CD4-positive, CD25-positive, alpha-beta regulatory T cell (primary cell): Measurements from ENCODE around the gene E2F1. TPM values are rescaled to one million over a fixed set of nuclear protein-coding genes. Genes with fewer than 3 reads are reported as not detected.

Experiments
- ATAC-seq, 2 donors: fragments of 150-1000 bp; cut with Tn5 transposase; one replicate each; pipeline ENCODE4 v1.10.0; 2021; ENCODE audit warnings: low read depth in 2 of 2, moderate number of reproducible peaks in 2 of 2, moderate library complexity in 1 of 2
- DNase-seq, 3 donors: peaks; one replicate each; pipeline versions ENCODE4 v3.0.0 to v3.0.0-alpha.2; 2012 to 2022; ENCODE audit warnings: mixed read lengths in 1 of 3
- H3K27ac ChIP-seq: one replicate; pipeline ENCODE4 v1.7.0; 2013; ENCODE audit warnings: mild to moderate bottlenecking, low read length; ENCODE audit not compliant: insufficient read depth, poor library complexity, severe bottlenecking
- H3K27me3 ChIP-seq: one replicate; pipeline ENCODE4 v1.7.0; 2013; ENCODE audit warnings: low read length; ENCODE audit not compliant: control insufficient read depth, insufficient read depth
- H3K36me3 ChIP-seq: one replicate; pipeline ENCODE4 v1.7.0; 2013; ENCODE audit warnings: mild to moderate bottlenecking, low read length, moderate library complexity; ENCODE audit not compliant: control insufficient read depth, insufficient read depth
- H3K4me1 ChIP-seq: 2 replicates; pipeline ENCODE4 v1.7.0; 2013; ENCODE audit warnings: mild to moderate bottlenecking, low read length; ENCODE audit not compliant: insufficient read depth, control insufficient read depth, poor library complexity, severe bottlenecking
- H3K4me3 ChIP-seq: one replicate; pipeline ENCODE4 v1.7.0; 2013; ENCODE audit warnings: low read depth, mild to moderate bottlenecking, low read length, moderate library complexity
- H3K9me3 ChIP-seq, 2 experiments: 1 replicate in 1 of 2; 2 replicates in 1 of 2; pipeline ENCODE4 v1.7.0; 2013; ENCODE audit warnings: low read length in 2 of 2, mild to moderate bottlenecking in 1 of 2, moderate library complexity in 1 of 2; ENCODE audit not compliant: control insufficient read depth in 2 of 2
- H3K27ac Mint-ChIP-seq, 3 donors: one replicate each; pipeline ENCODE4 v1.8.0; 2020 to 2022; ENCODE audit warnings: mild to moderate bottlenecking in 3 of 3, mixed read lengths in 3 of 3, moderate library complexity in 2 of 3
- H3K27me3 Mint-ChIP-seq: one replicate; pipeline ENCODE4 v1.8.0; 2022; ENCODE audit warnings: mild to moderate bottlenecking, mixed read lengths
- H3K36me3 Mint-ChIP-seq: one replicate; pipeline ENCODE4 v1.8.0; 2020; ENCODE audit warnings: mixed read lengths
- H3K4me1 Mint-ChIP-seq, 4 donors: one replicate each; pipeline ENCODE4 v1.8.0; 2020 to 2022; ENCODE audit warnings: mixed read lengths in 4 of 4, mild to moderate bottlenecking in 1 of 4
- H3K4me3 Mint-ChIP-seq, 4 donors: one replicate each; pipeline ENCODE4 v1.8.0; 2020 to 2022; ENCODE audit warnings: mild to moderate bottlenecking in 4 of 4, mixed read lengths in 4 of 4, moderate library complexity in 3 of 4
- H3K9me3 Mint-ChIP-seq, 7 donors: one replicate each; pipeline ENCODE4 v1.8.0; 2020 to 2022; ENCODE audit warnings: mixed read lengths in 7 of 7, mild to moderate bottlenecking in 3 of 7, moderate library complexity in 2 of 7
- polyA plus RNA-seq, 4 donors: library from polyadenylated mRNA; unstranded; fragments of 300-500 nt; fragmentation: Illumina TruSeq; gene quantifications; one replicate each; pipeline ENCODE4 v1.2.3, GENCODE V29; 2021
- total RNA-seq: library from RNA; stranded (reverse); gene quantifications from one replicate; pipeline ENCODE4 v1.2.3, GENCODE V29; 2022

Gene E2F1
- total and polyA plus RNA-seq, 5 donors from 2014 or later, result 0.48 to 3.1 (median 0.94) TPM

DNA sequence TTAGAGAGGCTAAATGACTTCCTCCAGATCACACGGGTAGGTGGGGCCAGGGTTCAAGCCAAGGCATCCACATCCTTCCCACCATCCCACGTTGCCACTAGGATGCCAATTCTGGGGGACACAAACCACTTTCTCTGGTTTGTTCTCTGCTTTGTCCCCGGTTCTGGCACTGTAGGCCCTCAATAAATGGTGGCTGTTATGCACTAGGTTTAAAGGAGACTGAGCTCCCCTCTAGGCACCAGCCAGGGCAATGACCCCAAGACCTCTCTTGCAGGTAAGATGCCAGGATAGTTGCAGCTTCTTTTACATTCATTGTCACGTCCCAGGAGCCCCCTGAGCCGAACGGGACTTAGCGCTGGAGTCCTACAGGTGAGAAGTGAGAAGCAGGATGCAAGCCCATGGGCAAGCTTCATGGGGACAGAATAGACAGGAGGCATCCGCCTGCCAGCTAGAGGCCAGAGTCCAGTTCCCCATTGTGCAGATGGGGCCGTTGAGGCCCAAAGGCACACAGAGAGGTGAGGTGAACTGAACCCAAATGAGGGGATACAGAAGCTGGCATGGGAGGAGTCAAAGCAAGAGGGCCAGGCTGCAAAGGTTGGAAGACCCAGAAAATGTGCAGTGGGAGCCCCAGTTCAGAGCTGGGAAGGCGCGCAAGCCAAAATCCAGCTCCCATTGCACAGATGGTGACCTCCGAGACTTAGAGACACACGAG lies 33.2 kb upstream of the E2F1 start:
- Histone ChIP-seq H3K9me3 (no peaks in the 10 kb centered on the region), H3K27me3 (no peaks in the 10 kb centered on the region), H3K4me1 (peaks cover 12% of the 10 kb centered on the region), H3K4me3 (peak overlapping the region; percentile 86), H3K27ac (peak overlapping the region; percentile 71), H3K36me3 (no peaks in the 10 kb centered on the region)
- Mint-ChIP-seq H3K4me1 (peaks cover 4 to 30% (median 19%) of the 10 kb centered on the region in 4 donors), H3K4me3 (peak overlapping the region; percentile 76 to 91 (median 86)), H3K27ac (peak overlapping the region; percentile 84 to 95 (median 87)), H3K36me3 (peaks cover 8% of the 10 kb centered on the region), H3K27me3 (no peaks in the 10 kb centered on the region), H3K9me3 (peaks cover 0 to 3% (median 0%) of the 10 kb centered on the region in 7 donors)
- DNase-seq, result no peak
- ATAC-seq, result no peak

DNA sequence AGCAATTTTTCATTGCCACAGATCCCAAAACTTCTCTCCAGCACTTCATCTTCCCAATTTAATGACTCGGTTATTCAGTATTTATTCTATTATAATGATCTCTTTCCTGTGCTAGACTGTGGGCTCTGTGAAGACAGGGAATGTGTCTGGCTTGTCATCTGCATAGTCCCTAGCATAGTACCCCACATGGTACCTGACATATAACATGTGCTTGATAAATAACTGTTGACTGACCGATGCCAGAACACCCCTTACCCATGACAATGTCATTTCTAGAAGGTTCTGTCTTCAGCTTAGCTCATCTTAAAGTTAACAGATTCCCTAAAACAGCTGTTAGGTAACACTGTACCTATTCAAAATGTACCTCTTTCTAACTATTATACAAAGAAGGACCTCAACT lies 30.3 kb upstream of the E2F1 start:
- H3K4me1 Mint-ChIP-seq, result peaks cover 4 to 37% (median 21%) of the 10 kb centered on the region in 4 donors
- peaks cover 0 to 3% (median 0%) of the 10 kb centered on the region in 7 donors for H3K9me3 Mint-ChIP-seq
- H3K4me3 Mint-ChIP-seq, result no peak overlapping the region
- Histone ChIP-seq H3K27ac (no peak overlapping the region), H3K4me3 (no peak overlapping the region), H3K36me3 (peaks cover 19% of the 10 kb centered on the region), H3K9me3 (no peaks in the 10 kb centered on the region), H3K4me1 (peaks cover 12% of the 10 kb centered on the region), H3K27me3 (no peaks in the 10 kb centered on the region)
- no peak overlapping the region for H3K27ac Mint-ChIP-seq
- DNase-seq, result no peak
- peaks cover 26% of the 10 kb centered on the region for H3K36me3 Mint-ChIP-seq
- no peaks in the 10 kb centered on the region for H3K27me3 Mint-ChIP-seq
- no peak for ATAC-seq

DNA sequence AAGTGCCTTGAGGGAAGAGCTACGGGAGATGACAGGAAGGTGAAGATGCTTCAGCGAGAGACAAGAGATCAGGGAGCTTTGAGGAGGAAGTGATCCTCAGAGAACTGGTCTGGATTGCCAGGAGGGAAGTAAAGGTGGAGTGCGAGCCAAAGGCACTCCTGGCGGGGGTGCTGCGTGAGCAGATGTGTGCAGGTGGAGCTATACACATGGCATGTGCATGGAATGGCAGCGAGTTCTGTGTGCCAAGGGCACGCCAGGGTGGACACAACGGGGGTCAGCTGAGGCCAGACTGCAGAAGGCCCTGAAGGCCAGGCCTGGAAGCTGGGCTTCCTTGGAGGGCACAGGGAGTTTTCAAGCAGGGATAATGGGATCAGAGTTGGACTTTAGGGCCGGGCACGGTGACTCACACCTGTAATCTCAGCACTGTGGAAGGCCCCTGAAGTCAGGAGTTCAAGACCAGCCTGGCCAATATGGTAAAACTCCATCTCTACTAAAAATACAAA lies 27.7 kb upstream of the E2F1 start:
- H3K4me3 Mint-ChIP-seq, result no peak overlapping the region
- no peaks in the 10 kb centered on the region for H3K27me3 Mint-ChIP-seq
- DNase-seq (no peak), ATAC-seq (no peak)
- peaks cover 0 to 1% (median 0%) of the 10 kb centered on the region in 7 donors for H3K9me3 Mint-ChIP-seq
- H3K27ac Mint-ChIP-seq, result peak overlapping the region in 1 of 3 donors; percentile 2
- no peaks in the 10 kb centered on the region for H3K27me3 ChIP-seq
- H3K27ac ChIP-seq, result no peak overlapping the region
- peaks cover 1% of the 10 kb centered on the region for H3K4me1 ChIP-seq
- H3K4me1 Mint-ChIP-seq, result peaks cover 5 to 26% (median 17%) of the 10 kb centered on the region in 4 donors
- H3K4me3 ChIP-seq, result no peak overlapping the region
- H3K36me3 Mint-ChIP-seq, result peaks cover 33% of the 10 kb centered on the region
- no peaks in the 10 kb centered on the region for H3K9me3 ChIP-seq
- H3K36me3 ChIP-seq, result peaks cover 30% of the 10 kb centered on the region

DNA sequence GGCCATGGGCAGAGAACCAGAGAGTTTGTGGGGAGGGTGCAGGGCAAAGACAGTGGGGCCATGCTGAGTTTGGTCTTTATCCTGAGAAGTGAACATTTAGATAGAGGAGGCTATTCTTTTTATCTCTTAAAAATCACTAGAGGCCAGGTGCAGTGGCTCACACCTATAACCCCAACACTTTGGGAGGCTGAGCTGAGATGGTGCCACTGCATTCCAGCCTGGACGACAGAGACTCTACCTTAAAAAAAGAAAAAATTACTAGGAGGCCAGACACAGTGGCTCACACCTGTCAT lies 25.2 kb upstream of the E2F1 start:
- peaks cover 4 to 17% (median 10%) of the 10 kb centered on the region in 4 donors for H3K4me1 Mint-ChIP-seq
- Histone ChIP-seq H3K36me3 (peaks cover 41% of the 10 kb centered on the region), H3K4me3 (no peak overlapping the region), H3K9me3 (no peaks in the 10 kb centered on the region), H3K4me1 (no peaks in the 10 kb centered on the region), H3K27ac (no peak overlapping the region), H3K27me3 (no peaks in the 10 kb centered on the region)
- H3K27ac Mint-ChIP-seq, result peak overlapping the region in 1 of 3 donors; percentile 59
- ATAC-seq (no peak), DNase-seq (no peak)
- peaks cover 0 to 1% (median 0%) of the 10 kb centered on the region in 7 donors for H3K9me3 Mint-ChIP-seq
- no peak overlapping the region for H3K4me3 Mint-ChIP-seq
- peaks cover 34% of the 10 kb centered on the region for H3K36me3 Mint-ChIP-seq
- H3K27me3 Mint-ChIP-seq, result no peaks in the 10 kb centered on the region

DNA sequence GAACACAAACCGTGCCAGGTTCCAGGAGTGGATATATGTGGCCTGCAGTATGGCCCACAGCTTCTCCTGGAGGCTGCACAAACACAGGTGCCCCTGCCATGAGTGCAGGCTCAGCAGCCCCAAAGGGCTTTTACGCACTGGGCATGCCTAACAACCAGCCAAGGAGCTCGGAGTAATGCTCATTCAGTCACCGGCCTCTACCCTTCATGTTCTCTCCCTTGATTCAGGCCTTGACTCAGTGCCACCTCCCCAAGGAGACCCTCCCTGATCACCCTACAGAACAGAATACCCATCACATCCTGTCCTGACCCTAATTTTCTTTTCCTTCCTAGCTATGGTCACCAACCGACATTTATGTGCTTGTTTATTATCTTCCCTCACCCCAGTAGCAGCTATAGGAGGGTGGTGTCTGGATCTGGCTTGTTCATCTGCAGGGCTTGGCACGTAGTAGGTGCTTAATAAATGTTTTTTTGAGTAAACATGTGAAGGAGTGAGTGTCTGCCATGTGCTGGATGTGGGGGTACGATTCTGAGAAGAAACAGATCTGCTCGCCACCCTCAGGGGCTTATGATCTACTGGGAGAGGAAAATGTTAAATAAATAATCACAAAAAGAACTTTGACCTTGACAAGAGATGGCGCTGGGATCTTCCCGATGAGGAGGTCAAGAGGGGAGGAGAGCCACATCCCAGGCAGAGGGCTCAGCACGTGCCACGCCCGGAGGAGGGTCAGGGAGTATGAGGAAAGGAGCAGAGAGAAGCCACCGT lies 24.7 kb upstream of the E2F1 start:
- Histone ChIP-seq H3K9me3 (no peaks in the 10 kb centered on the region), H3K27ac (no peak overlapping the region), H3K36me3 (peaks cover 41% of the 10 kb centered on the region), H3K4me3 (no peak overlapping the region), H3K27me3 (no peaks in the 10 kb centered on the region), H3K4me1 (no peaks in the 10 kb centered on the region)
- Mint-ChIP-seq H3K27me3 (no peaks in the 10 kb centered on the region), H3K4me1 (peaks cover 0 to 15% (median 8%) of the 10 kb centered on the region in 4 donors), H3K9me3 (peaks cover 0 to 1% (median 0%) of the 10 kb centered on the region in 7 donors), H3K4me3 (no peak overlapping the region), H3K36me3 (peaks cover 30% of the 10 kb centered on the region), H3K27ac (peak overlapping the region in 1 of 3 donors; percentile 33)
- ATAC-seq (no peak), DNase-seq (no peak)

DNA sequence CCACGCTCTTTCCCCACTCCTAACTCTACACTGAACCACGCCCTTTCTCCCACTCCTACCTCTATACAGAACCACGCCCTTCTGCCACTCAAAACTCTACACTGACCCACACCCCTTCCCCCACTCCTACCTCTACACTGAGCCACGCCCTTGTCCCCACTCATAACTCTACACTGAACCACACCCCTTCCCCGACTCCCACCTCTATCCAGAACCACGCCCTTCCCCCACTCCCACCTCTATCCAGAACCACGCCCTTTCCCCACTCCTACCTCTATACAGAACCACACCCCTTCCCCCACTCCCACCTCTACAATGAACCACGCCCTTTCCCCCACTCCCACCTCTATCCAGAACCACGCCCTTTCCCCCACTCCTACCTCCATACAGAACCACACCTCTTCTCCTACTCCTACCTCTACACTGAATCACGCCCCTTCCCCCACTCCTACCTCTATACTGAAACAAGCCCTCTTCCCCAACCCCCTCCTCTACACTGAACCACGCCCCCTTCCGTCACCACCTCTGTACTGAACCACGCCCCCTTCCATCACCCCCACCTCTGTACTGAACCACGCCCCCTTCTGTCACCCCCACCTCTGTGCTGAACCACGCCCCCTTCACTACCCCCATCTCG lies 23.8 kb upstream of the E2F1 start:
- Mint-ChIP-seq H3K9me3 (peaks cover 0 to 1% (median 0%) of the 10 kb centered on the region in 7 donors), H3K4me3 (no peak overlapping the region), H3K36me3 (peaks cover 30% of the 10 kb centered on the region), H3K4me1 (peaks cover 0 to 15% (median 8%) of the 10 kb centered on the region in 4 donors), H3K27me3 (no peaks in the 10 kb centered on the region), H3K27ac (no peak overlapping the region)
- ATAC-seq, result no peak
- H3K4me1 ChIP-seq, result no peaks in the 10 kb centered on the region
- H3K27me3 ChIP-seq, result no peaks in the 10 kb centered on the region
- H3K36me3 ChIP-seq, result peaks cover 43% of the 10 kb centered on the region
- no peaks in the 10 kb centered on the region for H3K9me3 ChIP-seq
- no peak overlapping the region for H3K27ac ChIP-seq
- DNase-seq, result peak in 1 of 3 donors; percentile 39
- no peak overlapping the region for H3K4me3 ChIP-seq

DNA sequence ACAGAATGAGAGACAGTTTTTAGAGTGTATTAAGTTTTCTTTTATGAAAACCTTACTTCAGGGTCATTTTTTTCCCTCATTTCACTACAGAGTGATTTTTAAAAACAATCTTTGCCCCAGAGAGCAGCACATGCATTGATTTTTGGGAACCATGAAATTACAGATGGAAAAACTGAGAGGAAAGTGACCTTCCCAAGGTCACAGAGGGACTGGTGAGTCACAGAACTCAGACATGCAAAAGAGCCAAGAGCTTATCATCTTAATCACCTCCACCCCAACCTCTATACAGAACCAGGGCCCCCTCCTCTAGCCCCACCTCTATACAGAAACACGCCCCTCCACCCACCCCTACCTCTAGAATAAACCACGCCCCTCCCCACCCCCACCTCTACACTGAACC lies 23.2 kb upstream of the E2F1 start:
- Histone ChIP-seq H3K9me3 (no peaks in the 10 kb centered on the region), H3K27me3 (no peaks in the 10 kb centered on the region), H3K4me3 (no peak overlapping the region), H3K4me1 (no peaks in the 10 kb centered on the region), H3K27ac (no peak overlapping the region), H3K36me3 (peaks cover 43% of the 10 kb centered on the region)
- Mint-ChIP-seq H3K36me3 (peaks cover 30% of the 10 kb centered on the region), H3K27ac (no peak overlapping the region), H3K4me1 (peaks cover 0 to 15% (median 8%) of the 10 kb centered on the region in 4 donors), H3K9me3 (peaks cover 0 to 1% (median 0%) of the 10 kb centered on the region in 7 donors), H3K4me3 (no peak overlapping the region), H3K27me3 (no peaks in the 10 kb centered on the region)
- DNase-seq (no peak), ATAC-seq (no peak)
